Subcutaneous adipose tissue (tissue), 4 donors: ENCODE results near the gene TRIM8. TPM values are rescaled to one million over a fixed set of nuclear protein-coding genes. Genes with fewer than 3 reads are reported as not detected.

Experiments
- CTCF ChIP-seq: fragments of 450-650 bp; IDR thresholded peaks from one replicate; pipeline ENCODE4 v1.5.1; 2016; ENCODE audit warnings: low read depth, mild to moderate bottlenecking, control low read depth, antibody characterized with exemption, moderate library complexity
- total RNA-seq, 4 donors: library from RNA; depleted of rRNA; stranded (reverse); fragments of >200 nt; gene quantifications; one replicate each; pipeline ENCODE4 v1.1.0, GENCODE V29; 2016

TRIM8 gene
- total RNA-seq, 4 donors from 2014 or later: 76.3 to 261 (median 111) TPM

DNA sequence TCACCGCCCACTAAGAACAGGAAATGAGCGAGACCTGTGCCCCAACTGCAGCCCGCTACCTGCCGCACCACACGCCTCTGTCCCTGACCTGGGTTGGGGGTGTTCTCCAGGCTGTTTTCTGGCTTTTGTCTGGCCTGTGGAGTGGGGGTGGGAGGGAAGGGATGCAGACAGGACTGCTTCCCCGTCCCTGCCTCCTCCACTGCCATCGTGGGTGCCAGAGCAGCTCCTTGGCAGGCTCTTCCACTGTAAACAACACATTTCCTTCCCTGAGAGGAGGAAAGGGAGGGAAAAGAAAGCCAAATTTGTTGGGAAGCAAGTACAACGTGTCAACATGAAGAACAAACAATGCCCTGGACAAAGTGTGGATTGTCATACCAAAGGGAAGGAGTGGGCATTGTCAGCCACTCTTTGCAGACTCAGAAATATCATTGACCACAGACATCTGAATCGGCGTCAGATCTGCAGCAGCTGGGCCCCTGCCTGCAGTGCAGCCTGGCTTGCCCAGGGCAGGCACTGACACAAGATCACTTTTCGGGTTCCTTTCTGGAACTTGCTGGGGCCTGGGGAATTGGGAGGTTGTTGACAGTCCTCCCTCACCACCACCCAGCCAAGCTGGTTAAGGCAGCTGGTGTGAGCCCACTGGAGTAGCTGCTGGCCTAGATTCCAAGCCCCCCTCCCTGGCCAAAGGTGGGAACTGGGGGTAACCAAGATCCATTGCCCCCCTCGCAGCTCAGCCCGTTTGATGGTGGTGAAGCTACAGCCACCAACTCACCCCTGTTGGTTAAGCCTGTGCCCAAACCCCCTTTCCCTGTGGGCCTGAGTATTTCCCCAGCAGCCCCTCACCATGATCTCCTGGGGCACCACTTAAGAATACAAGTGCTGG is 22.6 kb upstream of the TRIM8 start:
- no peak for TF ChIP-seq CTCF

DNA sequence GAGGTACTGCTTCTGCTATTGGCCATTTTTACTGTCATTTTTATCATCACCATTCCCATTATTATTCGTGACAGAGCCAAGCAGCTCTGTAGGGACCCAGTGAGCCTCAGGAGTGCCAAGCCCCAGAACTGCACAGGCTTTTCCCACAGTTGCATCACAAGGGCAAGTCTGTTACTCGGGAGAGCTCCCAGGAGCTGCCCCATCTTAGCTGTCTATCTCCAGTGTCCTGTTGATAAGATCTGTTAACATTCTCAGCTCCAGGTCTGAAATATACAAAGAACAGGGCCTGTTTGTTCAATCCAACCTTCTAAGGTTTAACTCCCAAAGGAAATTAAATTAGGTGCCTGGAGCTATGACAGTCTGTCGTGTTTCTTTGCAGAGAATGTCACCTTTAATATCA is 20.2 kb upstream of the TRIM8 start:
- TF ChIP-seq CTCF: no peak

DNA sequence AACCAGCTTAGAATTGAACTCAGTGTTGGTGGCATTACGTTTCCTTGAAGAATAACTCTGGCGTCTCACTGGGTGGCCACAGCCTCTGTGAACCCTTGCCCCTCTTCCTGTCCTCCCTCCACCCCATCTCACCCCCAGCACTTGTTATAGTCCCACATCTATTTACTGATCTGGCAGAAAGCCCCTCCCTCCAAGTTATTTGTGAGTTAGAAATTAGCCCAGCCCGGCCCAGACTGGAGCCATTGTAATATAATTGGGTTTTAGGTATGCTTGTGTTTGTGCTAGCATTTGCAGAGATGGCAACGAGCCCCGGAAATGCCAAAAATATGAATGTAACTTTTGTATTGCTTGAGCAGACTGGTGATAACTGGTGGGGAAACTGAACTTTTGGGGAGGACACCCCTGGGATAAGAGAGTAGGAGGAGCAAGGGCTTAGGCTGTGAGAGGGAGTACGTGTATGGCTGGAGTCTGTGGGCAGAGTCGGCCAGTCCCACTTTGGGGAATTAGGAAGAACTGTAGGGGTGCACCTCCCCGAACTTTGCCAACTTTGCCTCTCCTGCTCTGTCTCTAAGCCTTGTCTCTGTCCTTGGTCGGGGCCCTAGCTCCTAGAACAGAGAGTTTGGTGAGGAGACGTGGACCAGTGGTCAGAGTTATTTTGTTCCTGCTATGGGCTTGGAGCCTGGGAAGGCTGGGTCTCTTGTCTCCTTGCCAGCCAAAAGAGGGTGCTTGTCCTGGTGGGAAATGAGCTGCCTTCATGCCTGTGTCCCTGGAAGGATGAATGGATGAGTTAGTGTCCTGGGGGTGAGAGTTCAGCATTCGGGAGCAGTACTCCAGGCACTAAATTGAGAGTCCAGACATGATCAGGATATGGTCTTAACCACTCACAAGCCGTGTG is 19.3 kb upstream of the TRIM8 start:
- no peak for TF ChIP-seq CTCF

- TF ChIP-seq CTCF: no peak
These were observed 18.1 kb upstream of the TRIM8 start for GRCh38 chr10:102626026-102626685.

DNA sequence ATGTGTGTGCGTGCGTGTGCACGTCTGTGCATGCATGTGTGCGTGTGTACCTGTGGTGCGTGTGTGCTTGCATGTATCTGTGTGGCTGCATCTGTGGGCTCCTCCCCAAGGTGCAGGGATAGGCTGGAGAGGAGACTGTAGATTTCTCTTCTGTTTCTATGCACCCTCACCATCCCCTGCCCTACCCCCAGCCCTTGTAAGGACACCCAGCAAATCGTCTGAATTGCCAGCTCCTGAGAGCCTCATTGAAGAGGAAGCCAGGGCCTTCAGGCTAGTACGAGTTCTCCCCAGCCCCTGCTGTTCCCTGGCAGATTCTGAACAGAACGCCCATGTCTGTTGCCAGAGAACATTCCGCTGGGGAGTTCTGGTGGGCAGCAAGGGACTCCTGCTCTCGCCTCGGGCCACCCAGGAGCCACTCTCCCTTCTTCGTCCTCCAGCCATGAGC is 17.0 kb upstream of the TRIM8 start:
- TF ChIP-seq CTCF: no peak

GRCh38 chr10:102627736-102628293 is 16.5 kb upstream of the TRIM8 start:
- no peak for TF ChIP-seq CTCF
